ENCODE results near the gene OR2H2.

The OR2H2 gene

DNA sequence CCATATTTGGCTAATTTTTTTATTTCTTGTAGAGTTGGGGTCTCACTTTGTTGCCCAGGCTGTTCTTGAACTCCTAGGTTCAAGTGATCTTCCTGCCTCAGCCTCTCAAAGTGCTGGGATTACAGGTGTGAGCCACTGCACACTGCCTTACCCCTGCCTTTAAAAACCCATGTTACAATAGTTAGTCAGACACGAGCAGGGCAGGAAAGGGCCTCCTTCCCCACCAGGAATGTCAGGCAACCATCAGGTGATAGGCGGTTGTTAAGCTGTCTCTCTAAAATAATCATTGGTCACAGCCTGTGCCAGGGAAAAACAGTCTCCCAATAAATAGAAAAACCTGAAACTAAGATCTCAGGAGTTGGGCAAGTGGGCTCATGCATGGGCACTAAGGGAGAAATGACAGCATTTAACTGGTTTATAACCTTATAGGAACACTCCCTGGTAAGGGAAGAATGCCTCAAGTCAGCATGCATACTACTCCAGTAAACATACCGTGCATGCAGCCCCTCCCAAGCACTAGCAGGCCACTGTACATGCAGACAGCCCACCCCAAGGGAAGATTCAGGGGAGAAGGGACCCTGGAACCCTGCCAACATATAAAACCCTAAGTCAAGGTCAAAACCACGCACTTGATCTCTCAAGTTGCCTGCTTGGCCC is 8.4 kb downstream of the OR2H2 start:
- DNase-seq: no peak

DNA sequence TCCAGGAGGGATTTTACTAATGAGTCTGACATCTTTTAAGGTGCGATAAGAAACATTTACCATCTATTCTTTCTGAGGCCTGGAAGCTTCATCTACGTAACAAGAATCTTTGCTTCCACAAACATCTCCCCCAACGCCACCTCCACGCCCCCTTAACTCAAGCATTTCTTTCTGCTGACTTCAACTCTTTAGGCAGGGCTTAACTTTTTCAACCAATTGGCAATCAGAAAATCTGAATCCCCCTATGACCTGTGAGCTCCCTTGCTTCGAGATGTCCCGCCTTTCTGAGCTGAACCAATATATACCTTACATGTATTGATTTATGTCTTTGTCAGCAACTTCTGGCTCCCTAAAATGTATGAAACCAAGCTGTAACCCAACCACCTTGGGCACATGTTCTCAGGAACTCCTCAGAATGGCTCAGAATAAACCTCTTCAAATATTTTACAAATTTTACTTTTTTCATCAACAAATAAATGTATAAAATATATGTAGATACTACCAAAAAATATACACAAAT is 11.5 kb downstream of the OR2H2 start:
- no peak for DNase-seq

DNA sequence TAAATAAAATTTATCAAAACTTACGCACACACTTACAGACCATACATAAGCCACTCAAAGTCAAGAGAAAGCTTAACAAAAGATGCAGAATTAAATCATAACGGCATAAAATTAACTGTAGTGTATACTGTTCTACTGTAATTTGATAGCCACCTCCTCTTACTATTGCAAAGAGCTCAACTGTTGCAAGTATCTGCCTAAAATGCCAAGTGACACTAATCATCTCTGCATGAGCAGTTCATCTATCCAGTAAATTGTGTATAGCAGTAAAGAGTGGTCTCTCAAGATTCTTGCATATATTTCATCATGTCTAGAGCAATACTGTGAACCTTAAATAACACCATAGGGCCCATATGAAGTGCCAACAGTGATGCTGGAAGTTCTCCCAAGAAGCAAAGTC is 12.3 kb downstream of the OR2H2 start:
- DNase-seq: no peak

DNA sequence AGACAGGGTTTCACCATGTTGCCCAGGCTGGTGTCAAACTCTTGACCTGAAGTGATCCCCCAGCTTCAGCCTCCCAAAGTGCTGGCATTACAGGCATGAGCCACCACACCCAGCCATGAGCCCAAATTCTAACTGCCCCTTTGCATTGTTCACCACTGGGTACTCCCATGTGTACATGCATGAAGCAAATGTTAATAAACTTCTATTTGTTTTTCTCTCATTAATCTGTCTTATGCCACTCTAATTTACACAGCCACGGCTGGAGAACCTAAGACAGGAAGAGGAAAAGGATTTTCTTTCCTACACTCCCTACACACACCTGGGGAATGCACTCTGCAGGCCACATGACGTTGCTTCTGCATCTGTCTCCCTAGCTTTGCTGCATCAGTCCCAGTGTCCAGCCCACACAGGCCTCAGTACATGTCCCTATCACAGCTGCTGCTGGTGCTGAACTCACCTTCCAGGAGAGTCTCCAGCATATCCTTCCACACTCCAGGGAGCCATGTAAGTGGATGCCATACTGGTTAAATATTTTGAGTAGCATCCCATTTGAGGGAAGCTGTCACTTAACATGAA is 13.3 kb downstream of the OR2H2 start:
- DNase-seq: no peak

DNA sequence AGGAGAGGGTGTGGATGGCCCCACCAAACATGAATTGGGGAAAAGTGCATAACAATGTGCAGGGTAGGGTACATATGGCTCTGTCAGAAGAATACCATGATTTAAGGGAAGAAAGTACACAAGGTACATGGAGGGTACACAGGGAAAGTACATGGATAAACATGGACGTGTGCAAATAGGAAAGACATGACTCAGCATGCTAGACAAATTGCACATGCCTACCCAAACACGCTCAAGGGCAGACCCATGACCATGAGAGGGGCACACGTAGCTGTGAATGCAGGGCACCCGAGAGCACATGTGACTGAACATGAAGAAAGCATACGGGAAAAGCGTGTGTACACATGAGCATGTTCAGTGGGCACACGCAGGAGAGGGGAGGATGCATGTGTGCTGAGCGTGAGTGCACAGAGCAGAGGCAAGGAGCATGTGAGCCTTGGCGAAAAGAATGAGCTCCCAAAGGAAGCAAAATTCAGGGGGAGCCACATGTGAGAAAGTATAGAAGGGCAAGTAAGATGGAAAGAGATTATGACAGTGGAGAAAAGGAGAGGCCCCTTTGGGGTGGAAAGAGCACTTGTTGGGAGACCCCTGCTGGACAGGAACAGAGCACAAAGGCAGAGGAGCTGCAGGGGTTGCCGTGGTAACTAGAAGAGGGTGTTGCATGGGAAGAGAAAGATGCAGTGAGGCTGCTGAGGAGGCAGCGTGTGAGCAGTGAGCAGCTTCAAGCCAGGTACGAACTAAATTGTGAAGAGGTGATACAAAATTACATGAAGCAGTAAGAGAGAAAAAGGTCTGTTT is 17.8 kb downstream of the OR2H2 start:
- DNase-seq: peak; percentile 38 to 49

DNA sequence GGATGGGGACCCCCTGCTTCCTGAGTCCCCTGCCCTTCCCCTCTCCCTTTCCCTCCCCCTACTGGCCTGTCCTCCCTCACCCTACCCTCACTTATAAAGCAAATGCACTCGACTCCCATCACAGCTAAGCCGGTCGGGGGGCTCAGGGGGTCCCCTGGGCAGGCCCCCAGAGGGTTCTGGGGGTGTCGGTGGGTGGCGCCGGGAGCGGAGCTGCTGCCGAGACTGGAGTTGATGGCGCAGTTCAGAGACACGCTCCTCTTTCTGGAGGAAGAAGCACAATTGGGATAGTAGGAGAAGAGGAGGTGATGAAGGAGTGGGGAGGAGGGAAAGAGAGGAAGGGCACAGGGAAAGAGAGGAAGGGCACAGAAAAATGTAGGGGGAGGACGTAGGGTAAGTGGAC is 18.5 kb downstream of the OR2H2 start:
- no peak for DNase-seq

DNA sequence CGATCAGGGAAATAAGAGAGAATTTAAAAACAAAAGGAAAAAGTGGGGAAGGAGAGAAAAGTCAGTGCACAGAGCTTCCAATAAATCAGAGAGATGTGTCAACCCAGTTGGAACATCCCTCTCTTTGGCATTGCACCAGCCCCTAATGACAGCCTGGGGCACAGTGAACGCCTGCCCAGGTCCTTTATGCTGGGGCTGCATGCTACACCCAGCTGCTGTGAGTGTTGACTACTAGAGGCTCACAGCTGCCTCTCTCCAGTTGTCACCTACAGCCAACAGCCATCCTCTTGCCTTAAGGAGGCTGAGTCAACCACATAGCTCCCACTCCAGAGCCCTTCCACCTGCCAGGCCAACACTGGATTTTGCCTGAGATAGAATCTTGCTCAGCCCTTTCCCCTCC is 19.0 kb downstream of the OR2H2 start:
- no peak for DNase-seq

DNA sequence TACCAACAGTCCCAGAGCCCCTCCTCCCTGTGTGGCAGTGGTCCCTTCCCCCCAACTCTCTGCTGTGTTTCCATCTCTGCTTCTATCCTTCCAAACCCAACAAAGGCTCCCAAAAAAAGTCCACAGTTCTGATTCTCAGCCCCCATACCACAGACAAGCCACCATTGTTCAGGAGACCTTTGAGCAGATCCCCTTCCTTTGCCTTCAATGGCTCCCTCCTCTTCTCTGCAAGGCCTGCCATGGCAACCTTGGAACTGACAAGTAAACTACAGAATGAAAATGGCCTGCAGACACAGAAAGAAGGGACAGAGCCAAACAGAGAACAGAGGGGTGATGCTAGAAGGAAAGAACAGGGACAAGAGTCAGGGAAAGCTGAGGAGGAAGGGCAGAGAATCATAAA is 23.2 kb downstream of the OR2H2 start:
- DNase-seq: no peak

DNA sequence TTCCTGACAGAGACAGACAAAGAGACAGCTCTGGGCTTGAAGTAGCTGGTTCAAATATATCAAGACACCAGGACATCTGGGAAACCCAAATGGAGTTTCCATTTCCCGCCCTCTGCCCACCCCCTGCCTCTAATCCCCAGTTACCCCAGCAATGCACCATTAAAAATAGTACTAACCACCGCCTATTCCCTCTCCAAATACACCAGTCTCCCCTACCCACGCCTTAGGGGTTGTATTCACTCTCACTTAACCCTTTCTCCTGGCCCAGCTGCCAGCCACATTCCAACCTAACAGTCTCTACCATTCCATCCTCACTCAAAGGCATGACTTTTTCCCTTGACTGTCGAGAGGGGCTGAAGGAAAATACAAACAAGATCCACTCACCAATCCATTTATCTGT is 25.6 kb downstream of the OR2H2 start:
- no peak for DNase-seq

DNA sequence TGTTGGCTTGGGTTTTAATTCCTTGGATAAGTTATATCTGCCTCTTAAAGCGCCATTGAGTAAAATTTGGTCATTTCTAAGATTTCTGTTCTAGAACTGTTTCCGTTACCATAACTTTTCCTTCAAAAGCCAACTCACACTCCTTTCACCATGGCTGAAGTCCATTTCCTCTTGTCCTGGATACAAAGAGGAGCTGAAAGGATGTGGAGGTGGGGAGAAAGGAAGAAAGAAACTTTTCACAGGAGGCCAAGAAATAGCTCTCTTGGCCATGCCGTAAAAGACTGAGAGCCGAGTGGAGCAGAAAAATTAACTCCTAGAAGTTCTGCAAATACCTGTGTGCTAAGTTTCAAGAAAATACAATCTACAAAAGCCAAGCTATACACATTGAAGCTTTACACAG is 26.5 kb downstream of the OR2H2 start:
- DNase-seq: no peak

DNA sequence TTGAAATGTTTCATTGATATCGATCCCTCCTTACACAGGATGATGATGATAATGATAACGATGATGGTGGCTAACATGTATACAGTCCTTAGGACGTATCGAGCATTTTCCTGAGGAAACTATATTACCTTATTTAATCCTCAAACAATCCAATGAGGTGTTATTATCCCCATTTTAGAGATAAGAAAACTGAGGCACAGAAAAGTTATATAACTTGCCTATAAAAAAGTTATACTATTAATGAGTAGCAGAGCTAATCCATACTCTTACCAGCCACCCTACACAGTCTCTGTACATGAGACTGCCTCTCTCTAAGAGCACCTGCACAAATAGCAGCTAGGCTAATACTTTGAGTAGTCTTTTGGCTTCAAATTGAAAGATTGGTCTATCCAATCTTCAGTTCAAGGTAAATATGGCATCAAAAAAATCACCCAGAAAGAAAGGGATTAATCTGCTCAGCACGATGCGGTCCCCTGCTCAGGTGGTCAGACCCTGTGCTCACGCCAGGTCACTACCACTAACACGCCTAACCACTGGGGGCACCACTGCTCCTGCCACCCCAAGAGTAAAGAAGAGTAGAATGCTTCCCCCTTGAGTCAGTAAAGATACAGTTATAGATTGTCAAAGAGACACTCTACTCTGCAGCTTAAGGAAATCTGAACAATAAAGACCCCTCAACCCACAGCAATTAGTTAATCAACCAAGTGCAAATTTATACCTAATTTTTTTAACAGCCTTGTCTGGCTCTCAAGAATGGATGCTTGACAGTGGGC is 33.0 kb downstream of the OR2H2 start:
- peak; percentile 0 to 12 for DNase-seq

DNA sequence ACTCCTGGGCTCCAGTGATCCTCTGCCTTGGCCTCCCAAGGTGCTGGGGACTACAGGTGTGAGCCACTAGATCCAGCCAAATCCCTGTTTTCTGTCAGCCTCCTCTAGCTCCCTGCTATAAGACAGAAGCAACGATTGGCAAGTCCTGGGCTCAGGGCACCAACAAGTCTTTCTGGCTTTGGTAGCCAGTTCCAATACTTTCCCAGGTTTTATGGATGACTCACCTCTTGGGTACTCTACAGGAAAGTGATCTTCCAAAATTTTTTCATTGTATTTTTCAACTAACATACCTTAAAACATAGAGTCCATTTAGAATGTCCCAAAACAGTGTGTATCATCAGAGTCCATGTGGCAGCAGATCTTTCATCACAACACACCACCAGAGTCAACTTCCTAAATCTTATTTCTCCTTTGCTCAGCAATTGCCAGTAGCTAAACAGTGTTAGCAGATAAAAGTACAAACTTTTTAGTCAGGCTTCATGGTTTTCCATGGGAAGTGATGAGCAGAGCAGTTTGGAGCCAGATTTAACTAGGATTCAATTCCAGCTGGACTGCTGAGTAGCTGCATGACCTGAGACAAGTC is 34.7 kb downstream of the OR2H2 start:
- DNase-seq: no peak

DNA sequence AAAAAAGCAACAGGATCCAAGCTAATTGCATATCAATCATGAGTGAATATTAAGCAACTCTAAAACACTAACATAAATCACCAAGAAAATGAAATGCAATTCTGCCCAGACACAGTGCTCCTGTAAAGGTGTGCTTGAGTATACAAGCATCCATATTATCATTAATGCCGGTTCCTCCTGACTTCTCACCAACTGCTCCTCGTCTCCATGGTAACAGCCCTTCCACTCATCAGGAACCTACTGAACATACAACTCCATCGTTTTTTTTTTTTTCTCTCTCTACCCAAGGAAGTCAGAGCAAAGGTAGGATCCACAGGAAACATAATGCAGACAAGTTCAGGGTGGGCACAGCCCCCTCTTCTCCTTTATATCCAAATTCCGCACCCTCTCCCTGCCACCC is 35.7 kb downstream of the OR2H2 start:
- DNase-seq: no peak

DNA sequence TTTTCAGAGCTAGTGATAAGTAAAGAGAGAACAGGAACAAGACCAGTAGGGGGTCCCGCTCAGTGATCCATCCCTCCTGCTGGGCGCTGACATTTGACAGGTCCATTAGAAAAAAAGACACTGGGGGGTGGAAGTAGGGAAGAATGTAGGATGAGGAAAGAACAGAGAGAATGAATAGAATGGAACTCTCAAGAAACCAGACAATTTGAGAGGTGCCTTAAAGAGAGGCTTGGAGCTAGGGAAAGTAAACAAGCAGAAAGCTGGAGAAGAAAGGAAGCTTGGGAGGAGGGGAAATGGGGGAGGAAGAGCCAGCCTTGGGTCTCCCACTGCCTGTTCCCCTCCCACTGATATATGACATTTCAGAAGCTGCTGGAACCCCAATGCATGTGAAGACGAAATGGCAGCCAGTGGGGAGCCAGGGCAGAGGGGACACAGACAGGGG is 39.6 kb downstream of the OR2H2 start:
- DNase-seq: no peak

DNA sequence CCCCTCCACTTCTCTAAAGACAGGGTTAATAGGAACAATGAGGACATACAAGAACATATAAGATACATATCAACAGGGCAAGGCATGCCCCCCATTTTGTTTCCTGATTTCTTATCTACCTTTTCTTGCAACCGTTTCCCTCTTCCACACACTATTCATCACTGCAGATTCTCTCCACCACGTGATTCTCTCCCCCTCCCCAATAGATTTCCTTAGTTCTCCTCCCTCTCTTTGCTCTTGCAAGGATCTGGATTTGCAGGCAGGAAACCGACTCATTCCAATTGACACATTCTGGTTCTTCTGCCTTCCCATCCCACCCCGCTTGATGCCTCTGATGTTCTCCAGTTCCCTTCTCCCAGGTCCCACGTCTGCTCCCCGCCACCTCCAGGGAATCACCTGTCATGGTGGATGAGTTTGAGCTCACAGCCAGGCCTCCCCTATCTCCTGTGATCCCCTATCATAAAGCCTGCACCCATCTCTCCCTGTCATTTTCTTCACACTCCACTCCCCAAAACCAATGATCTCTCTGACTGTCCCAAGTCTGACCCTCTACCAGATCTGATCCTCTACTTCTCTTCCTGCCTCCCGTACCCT is 40.5 kb downstream of the OR2H2 start:
- no peak for DNase-seq

DNA sequence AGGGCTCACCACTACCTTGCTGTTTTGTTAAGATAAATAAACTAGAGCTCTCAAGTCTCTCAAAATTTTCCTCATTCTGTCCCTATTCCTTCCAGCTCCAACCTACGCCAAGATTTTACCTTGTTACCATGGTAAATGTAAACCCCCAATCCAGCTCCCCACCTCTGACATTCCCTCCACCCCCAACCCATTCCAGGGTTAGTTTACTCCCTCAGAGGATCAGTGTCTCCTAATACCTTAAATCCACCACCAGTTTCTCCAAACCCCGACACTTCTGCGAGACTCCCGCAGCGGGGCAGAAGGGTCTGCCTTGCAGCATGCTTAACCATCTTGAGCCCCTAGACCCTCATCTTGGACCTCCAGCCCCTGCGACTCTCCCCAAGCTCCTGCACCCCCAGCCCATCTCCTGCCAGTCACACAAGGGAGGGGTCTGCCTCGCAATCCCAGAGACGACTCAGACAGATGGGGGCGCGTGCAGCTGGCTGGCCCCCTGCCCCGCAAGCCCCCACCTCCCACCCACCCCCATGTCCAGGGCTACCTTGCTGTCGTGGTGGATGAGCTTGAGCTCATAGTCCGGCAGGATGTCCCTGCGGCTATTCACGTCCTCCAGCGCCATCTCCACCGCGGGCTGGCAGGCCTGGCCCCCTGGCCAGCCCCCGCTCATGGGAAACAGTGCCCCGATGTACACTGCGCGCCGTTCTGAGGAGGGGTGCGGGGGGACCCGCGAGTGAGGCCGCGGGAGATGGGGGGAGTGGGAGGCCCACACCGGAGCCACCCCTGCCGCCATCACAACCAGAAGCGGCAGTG is 42.2 kb downstream of the OR2H2 start:
- DNase-seq: no peak

DNA sequence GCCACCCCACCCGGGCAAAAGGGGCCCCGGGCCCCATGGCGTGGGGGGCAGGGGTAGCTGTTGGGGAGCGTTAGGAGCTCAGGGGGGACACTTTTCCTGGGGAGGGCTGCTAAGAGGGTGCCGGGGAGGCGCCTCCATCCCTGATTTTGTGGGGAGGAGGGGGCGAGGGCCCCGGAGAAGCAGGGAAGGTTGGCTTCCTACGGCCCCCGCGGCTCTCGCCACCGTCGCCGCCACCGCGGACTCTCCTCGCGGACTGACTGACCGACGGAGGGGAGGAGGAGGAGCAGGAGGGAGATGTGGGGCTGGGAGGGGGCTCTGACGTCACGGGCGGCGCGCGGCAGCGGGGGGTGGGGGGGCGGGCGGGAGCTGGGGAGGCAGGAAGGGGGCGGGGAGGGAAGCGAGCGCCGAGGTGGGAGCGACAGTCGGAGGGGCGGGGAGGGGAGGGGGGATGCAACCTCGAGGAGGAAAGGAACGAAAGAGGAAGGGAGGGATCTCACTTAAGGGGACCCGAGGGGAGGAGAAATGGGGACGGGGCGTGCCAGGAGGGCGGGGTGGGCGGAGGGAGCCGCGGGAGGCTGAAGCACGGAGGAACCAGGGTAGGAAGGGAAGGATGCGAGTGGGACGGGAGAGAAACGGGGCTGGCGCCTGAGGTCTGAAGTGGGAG is 43.0 kb downstream of the OR2H2 start:
- DNase-seq: peak in 1 of 2 experiments; percentile 23

DNA sequence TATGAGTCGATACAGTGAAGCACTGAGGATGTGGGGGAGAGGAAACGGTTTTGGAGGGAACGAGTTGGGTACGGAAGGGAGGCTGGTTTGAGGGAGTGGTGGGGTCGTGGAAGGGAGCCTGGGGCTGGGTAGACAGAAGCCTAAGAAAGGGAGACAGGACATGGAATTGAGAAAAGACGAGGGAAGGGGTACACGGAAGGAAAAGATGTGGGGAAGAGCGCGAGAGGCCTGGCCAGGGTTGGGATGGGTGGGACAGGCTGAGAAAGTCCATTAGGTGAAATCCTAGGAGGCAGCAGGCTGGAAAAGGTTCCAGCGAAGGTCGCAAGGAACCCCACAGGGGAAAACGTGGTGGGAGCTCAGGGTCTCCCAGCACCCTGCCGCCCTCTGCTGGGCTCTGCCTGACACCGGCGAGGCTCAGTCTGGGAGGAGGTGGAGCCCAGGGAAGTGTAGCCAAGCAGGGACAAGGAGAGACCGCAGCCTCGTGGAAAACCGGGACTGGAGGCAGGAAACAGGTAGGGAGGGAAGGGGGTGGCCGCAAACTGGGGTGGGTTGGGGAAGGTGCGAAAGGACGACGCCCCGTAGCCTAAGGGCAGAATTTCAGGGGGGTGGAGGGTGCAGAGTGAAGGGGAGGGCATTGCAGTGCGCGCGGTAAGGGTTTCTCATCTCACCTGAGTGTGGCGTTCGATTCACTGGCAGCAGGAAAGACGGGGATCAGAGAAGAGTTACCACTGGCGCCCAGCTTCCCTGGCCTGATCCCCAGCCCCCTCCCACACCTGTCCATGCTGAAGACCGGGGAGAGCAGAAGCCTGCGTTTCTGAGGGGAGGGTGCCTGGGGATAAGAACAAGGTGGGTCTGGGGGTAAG is 43.7 kb downstream of the OR2H2 start:
- DNase-seq: peak; percentile 27 to 49

DNA sequence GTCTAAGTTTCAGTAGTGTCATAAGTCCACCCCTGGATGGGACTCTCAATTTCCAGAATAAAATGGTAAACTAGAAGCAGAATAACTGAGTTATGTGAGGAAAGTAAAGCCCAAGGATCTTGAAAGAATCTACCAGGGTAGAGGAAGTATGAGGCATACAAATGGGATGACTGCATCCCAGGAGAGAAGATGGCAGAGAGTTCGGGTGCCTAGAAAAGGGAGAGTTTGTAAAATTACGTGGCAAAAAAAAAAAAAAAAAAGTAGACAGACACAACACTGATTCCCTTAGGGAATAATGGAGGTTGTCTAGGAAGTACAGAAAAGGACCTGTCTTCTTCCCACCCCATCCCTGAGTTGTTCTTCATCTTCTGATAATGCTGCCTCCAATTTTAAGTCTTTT is 44.6 kb downstream of the OR2H2 start:
- no peak for DNase-seq

DNA sequence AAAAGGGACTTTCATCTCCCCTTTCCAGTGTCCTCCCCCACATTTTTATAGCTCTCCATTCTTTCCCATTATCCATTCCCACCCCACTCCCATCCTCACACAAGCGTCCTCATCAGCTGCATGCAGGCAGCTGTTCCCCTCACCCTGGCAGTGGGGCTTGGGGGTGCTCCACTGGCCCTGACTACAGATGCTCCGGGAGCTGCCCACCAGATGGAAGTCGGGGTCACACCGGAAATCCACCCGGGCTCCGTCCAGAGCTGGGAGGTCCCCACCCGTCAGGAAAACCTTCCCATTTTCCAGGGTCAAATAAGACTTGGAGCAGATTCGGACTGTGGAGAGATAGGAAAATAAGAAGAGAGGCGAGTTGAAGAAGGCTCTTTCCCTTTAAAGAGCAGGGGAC is 45.4 kb downstream of the OR2H2 start:
- DNase-seq: no peak

All from Kasumi-1 (cell line).